Suprapubic skin (tissue), 4 donors: ENCODE data around the gene LINGO1. TPM values are rescaled to one million over a fixed set of nuclear protein-coding genes. Genes with fewer than 3 reads are reported as not detected.

Experiments used
- DNase-seq, 2 donors: peaks; one replicate each; pipeline ENCODE4 v3.0.0-alpha.2; 2019; ENCODE audit warnings: low spot score in 2 of 2
- H3K27ac ChIP-seq: fragments of 200-600 bp; sonication (generic); one replicate; pipeline ENCODE4 v1.5.1; 2019
- H3K27me3 ChIP-seq: fragments of 200-600 bp; sonication (generic); one replicate; pipeline ENCODE4 v1.5.1; 2019
- H3K36me3 ChIP-seq: fragments of 200-600 bp; sonication (generic); one replicate; pipeline ENCODE4 v1.5.1; 2019
- H3K4me1 ChIP-seq: fragments of 200-600 bp; sonication (generic); one replicate; pipeline ENCODE4 v1.5.1; 2019
- H3K4me3 ChIP-seq: fragments of 200-600 bp; sonication (generic); one replicate; pipeline ENCODE4 v1.5.1; 2019; ENCODE audit warnings: mild to moderate bottlenecking
- H3K9me3 ChIP-seq: fragments of 200-600 bp; sonication (generic); one replicate; pipeline ENCODE4 v1.5.1; 2019
- EP300 ChIP-seq: sonication (generic); formaldehyde crosslinking; IDR thresholded peaks from one replicate; pipeline ENCODE4 v1.6.1; 2017; ENCODE audit warnings: antibody characterized with exemption
- POLR2A ChIP-seq, 2 donors: fragments of 450-650 bp; IDR thresholded peaks; one replicate each; pipeline ENCODE4 v1.6.1; 2017; ENCODE audit warnings: antibody characterized with exemption in 2 of 2, mild to moderate bottlenecking in 2 of 2, moderate library complexity in 2 of 2
- POLR2AphosphoS5 ChIP-seq, 3 donors: sonication (generic); formaldehyde crosslinking; IDR thresholded peaks; one replicate each; pipeline ENCODE4 v1.6.1; 2017; ENCODE audit warnings: antibody characterized with exemption in 3 of 3
- WGBS: methylation state at CpG from one replicate; pipeline ENCODE4 v1.1.5; 2018; 5-methylcytosine and 5-hydroxymethylcytosine counted together
- total RNA-seq, 4 donors: library from RNA; depleted of rRNA; stranded (reverse); fragments of >200 nt; gene quantifications; one replicate each; pipeline ENCODE4 v1.1.0, GENCODE V29; 2016
- TF ChIP-seq, protein P1 (sequence below), 2 donors: fragments of 200-600 bp in 1 of 2; fragments of 450-650 bp in 1 of 2; sonication (generic) in 1 of 2; IDR thresholded peaks; one replicate each; pipeline ENCODE4 v1.5.1; 2016 to 2019; ENCODE audit warnings: antibody characterized with exemption in 2 of 2, mild to moderate bottlenecking in 1 of 2, moderate library complexity in 1 of 2

LINGO1 gene
- total RNA-seq, 4 donors from 2014 or later, result 2.7 to 12.5 (median 4.9) TPM

DNA sequence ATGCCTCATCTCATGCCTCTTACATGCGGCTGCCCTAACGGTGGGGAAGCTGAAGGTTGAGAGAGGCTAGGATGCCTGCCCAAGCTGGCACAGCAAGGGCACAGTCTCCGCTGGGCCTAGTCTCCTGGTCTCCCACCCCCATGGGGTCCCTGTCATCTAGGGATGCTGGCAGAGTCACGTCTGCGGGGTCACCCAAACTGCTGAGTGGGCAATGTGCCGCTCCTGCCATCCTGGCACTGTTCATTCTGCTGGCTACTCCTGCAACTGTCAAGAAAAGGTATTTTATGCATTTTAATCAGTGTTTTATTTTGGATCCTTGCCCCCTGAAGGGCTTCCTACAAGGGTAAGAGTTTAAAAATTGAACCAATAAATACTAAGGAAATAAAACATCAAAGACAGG lies 12.8 kb downstream of the LINGO1 start:
- H3K4me3 ChIP-seq, result no peak overlapping the region
- no peaks in the 10 kb centered on the region for H3K4me1 ChIP-seq
- WGBS, result 65% methylated on average over 4 of the region's 6 CpGs
- no peak for DNase-seq
- H3K27me3 ChIP-seq, result peaks cover 5% of the 10 kb centered on the region
- TF ChIP-seq, protein P1, sequence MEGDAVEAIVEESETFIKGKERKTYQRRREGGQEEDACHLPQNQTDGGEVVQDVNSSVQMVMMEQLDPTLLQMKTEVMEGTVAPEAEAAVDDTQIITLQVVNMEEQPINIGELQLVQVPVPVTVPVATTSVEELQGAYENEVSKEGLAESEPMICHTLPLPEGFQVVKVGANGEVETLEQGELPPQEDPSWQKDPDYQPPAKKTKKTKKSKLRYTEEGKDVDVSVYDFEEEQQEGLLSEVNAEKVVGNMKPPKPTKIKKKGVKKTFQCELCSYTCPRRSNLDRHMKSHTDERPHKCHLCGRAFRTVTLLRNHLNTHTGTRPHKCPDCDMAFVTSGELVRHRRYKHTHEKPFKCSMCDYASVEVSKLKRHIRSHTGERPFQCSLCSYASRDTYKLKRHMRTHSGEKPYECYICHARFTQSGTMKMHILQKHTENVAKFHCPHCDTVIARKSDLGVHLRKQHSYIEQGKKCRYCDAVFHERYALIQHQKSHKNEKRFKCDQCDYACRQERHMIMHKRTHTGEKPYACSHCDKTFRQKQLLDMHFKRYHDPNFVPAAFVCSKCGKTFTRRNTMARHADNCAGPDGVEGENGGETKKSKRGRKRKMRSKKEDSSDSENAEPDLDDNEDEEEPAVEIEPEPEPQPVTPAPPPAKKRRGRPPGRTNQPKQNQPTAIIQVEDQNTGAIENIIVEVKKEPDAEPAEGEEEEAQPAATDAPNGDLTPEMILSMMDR (IDR thresholded peaks at IDR 0.05), result no peak
- no peak for TF ChIP-seq POLR2AphosphoS5 (IDR thresholded peaks at IDR 0.05)
- no peak for TF ChIP-seq EP300
- no peak for TF ChIP-seq POLR2A (IDR thresholded peaks at IDR 0.05)
- no peaks in the 10 kb centered on the region for H3K36me3 ChIP-seq
- H3K27ac ChIP-seq, result no peak overlapping the region
- no peaks in the 10 kb centered on the region for H3K9me3 ChIP-seq

GRCh38 chr15:77617476-77618230 lies 15.1 kb downstream of the LINGO1 start:
- WGBS, result 82% methylated on average over 10 of the region's 12 CpGs
- Histone ChIP-seq H3K27me3 (peaks cover 8% of the 10 kb centered on the region), H3K4me3 (no peak overlapping the region), H3K27ac (no peak overlapping the region), H3K4me1 (no peaks in the 10 kb centered on the region), H3K9me3 (no peaks in the 10 kb centered on the region), H3K36me3 (no peaks in the 10 kb centered on the region)
- no peak for TF ChIP-seq EP300
- TF ChIP-seq, protein P1 (IDR thresholded peaks at IDR 0.05), result peak in 1 of 2 donors; percentile 16
- DNase-seq, result no peak

- no peak for DNase-seq
- Histone ChIP-seq H3K36me3 (no peaks in the 10 kb centered on the region), H3K27ac (no peak overlapping the region), H3K4me3 (no peak overlapping the region), H3K27me3 (peaks cover 8% of the 10 kb centered on the region), H3K4me1 (no peaks in the 10 kb centered on the region), H3K9me3 (no peaks in the 10 kb centered on the region)
- no peak for TF ChIP-seq POLR2AphosphoS5 (IDR thresholded peaks at IDR 0.05)
- TF ChIP-seq, protein P1 (IDR thresholded peaks at IDR 0.05), result no peak
- no peak for TF ChIP-seq POLR2A (IDR thresholded peaks at IDR 0.05)
- TF ChIP-seq EP300, result no peak
- WGBS, result 60% methylated on average over 1 of the region's 8 CpGs
These were observed 16.6 kb downstream of the LINGO1 start for GRCh38 chr15:77616072-77616471.

DNA sequence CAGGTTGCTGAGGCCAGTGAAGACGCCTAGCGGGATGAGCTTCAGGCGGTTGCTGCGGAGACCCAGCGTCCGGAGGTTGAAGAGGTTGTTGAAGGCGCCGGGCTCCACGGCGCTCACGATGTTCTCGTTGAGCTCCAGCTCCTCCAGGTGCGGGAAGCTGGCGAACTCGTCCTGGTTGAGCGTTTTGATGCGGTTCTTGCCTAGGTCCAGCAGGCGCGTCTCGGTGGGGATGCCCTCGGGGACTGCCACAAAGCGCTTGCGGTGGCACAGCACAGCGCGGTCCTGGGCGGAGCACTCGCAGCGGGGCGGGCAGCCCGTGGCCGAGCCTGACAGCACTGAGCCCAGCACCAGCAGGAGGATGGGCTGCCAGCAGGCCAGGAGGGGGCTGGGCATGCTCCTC lies 17.2 kb downstream of the LINGO1 start:
- DNase-seq, result no peak
- H3K27ac ChIP-seq, result no peak overlapping the region
- no peaks in the 10 kb centered on the region for H3K9me3 ChIP-seq
- H3K4me1 ChIP-seq, result no peaks in the 10 kb centered on the region
- peaks cover 7% of the 10 kb centered on the region for H3K27me3 ChIP-seq
- 94% methylated on average over 31 of the region's 31 CpGs for WGBS
- no peak overlapping the region for H3K4me3 ChIP-seq
- no peaks in the 10 kb centered on the region for H3K36me3 ChIP-seq
- TF ChIP-seq EP300 (no peak), POLR2AphosphoS5 (IDR thresholded peaks at IDR 0.05) (no peak), POLR2A (IDR thresholded peaks at IDR 0.05) (no peak)
- TF ChIP-seq, protein P1 (IDR thresholded peaks at IDR 0.05), result no peak

GRCh38 chr15:77614251-77614806 lies 18.4 kb downstream of the LINGO1 start:
- TF ChIP-seq, protein P1 (IDR thresholded peaks at IDR 0.05), result no peak
- no peak for TF ChIP-seq POLR2A (IDR thresholded peaks at IDR 0.05)
- TF ChIP-seq EP300, result no peak
- TF ChIP-seq POLR2AphosphoS5 (IDR thresholded peaks at IDR 0.05), result no peak
- Histone ChIP-seq H3K36me3 (no peaks in the 10 kb centered on the region), H3K9me3 (no peaks in the 10 kb centered on the region), H3K4me3 (no peak overlapping the region), H3K4me1 (no peaks in the 10 kb centered on the region), H3K27ac (no peak overlapping the region), H3K27me3 (peaks cover 3% of the 10 kb centered on the region)
- DNase-seq, result no peak
- whole genome bisulfite sequencing, result 94% methylated on average over 40 of the region's 48 CpGs
